GM12878 (cell line): ENCODE data around the gene PSMA8. TPM values are rescaled to one million over a fixed set of nuclear protein-coding genes. Genes with fewer than 3 reads are reported as not detected.

Source experiments
- ATF7 ChIP-seq: fragments of 450-650 bp; IDR thresholded peaks from 2 replicates; pipeline ENCODE4 v1.6.1; 2016; ENCODE audit warnings: low read depth, mild to moderate bottlenecking
- CUX1 ChIP-seq: IDR thresholded peaks from 2 replicates; pipeline ENCODE4 v1.6.1; 2012; ENCODE audit warnings: improper control_type of control experiment, low read depth, low read length; ENCODE audit not compliant: insufficient replicate concordance
- DPF2 ChIP-seq: fragments of 450-650 bp; IDR thresholded peaks from 2 replicates; pipeline ENCODE4 v1.6.1; 2017; ENCODE audit warnings: mild to moderate bottlenecking
- EED ChIP-seq: sonication (generic); IDR thresholded peaks from 2 replicates; pipeline ENCODE4 v1.6.1; 2016; ENCODE audit warnings: antibody characterized with exemption, low read depth
- EP300 ChIP-seq, 2 experiments: fragments of 150-350 bp in 1 of 2; IDR thresholded peaks; 2 replicates each; pipeline ENCODE4 v1.6.1; 2011 to 2012; ENCODE audit warnings: low read depth in 2 of 2, low read length in 2 of 2, borderline replicate concordance in 1 of 2, improper control_type of control experiment in 1 of 2, inconsistent platforms in 1 of 2; ENCODE audit not compliant: control insufficient read depth in 1 of 2
- ETV6 ChIP-seq, 2 experiments: fragments of 450-650 bp in 1 of 2; IDR thresholded peaks in 1 of 2; conservative IDR thresholded peaks in 1 of 2; 2 replicates each; pipeline ENCODE4 v1.6.1; 2014; ENCODE audit warnings: antibody characterized with exemption in 1 of 2, borderline replicate concordance in 1 of 2, low read depth in 1 of 2, mild to moderate bottlenecking in 1 of 2, moderate library complexity in 1 of 2
- MEF2A ChIP-seq: IDR thresholded peaks from 2 replicates; pipeline ENCODE4 v1.6.1; 2011; ENCODE audit warnings: low read depth, mild to moderate bottlenecking, low read length, moderate library complexity; ENCODE audit not compliant: insufficient read depth
- MEF2B ChIP-seq: fragments of 450-650 bp; IDR thresholded peaks from 2 replicates; pipeline ENCODE4 v1.6.1; 2018; ENCODE audit warnings: mild to moderate bottlenecking, moderate library complexity; ENCODE audit not compliant: partially characterized antibody, poor library complexity, severe bottlenecking
- MTA2 ChIP-seq: fragments of 450-650 bp; IDR thresholded peaks from 2 replicates; pipeline ENCODE4 v1.6.1; 2016; ENCODE audit warnings: low read depth, mild to moderate bottlenecking, moderate library complexity
- MXI1 ChIP-seq: fragments of 150-350 bp; IDR thresholded peaks from 2 replicates; pipeline ENCODE4 v1.6.1; 2011; ENCODE audit warnings: low read depth, mild to moderate bottlenecking, inconsistent platforms, low read length, improper control_type of control experiment
- PAX5 ChIP-seq: IDR thresholded peaks from 2 replicates; pipeline ENCODE4 v1.6.1; 2011; ENCODE audit warnings: low read depth, low read length, borderline replicate concordance
- PBX3 ChIP-seq: IDR thresholded peaks from 2 replicates; pipeline ENCODE4 v1.6.1; 2011; ENCODE audit warnings: mild to moderate bottlenecking, low read depth, low read length, moderate library complexity; ENCODE audit not compliant: insufficient replicate concordance
- POLR2A ChIP-seq: IDR thresholded peaks from 2 replicates; pipeline ENCODE4 v1.6.1; 2011; ENCODE audit warnings: low read depth, mild to moderate bottlenecking, low read length
- SIN3A ChIP-seq: IDR thresholded peaks from 2 replicates; pipeline ENCODE4 v1.6.1; 2012; ENCODE audit warnings: low read depth, low read length, improper control_type of control experiment
- SMC3 ChIP-seq: IDR thresholded peaks from 2 replicates; pipeline ENCODE4 v1.6.1; 2011; ENCODE audit warnings: low read length, improper control_type of control experiment, borderline replicate concordance
- SPI1 ChIP-seq: IDR thresholded peaks from 2 replicates; pipeline ENCODE4 v1.6.1; 2011; ENCODE audit warnings: low read depth, mild to moderate bottlenecking, low read length, moderate library complexity, borderline replicate concordance; ENCODE audit not compliant: insufficient read depth
- TAF1 ChIP-seq: IDR thresholded peaks from 2 replicates; pipeline ENCODE4 v1.6.1; 2011; ENCODE audit warnings: mild to moderate bottlenecking, low read depth, low read length, borderline replicate concordance
- TCF7 ChIP-seq: IDR thresholded peaks from 2 replicates; pipeline ENCODE4 v1.6.1; 2014; ENCODE audit warnings: antibody characterized with exemption, borderline replicate concordance
- ZNF207 ChIP-seq: fragments of 450-650 bp; IDR thresholded peaks from 2 replicates; pipeline ENCODE4 v1.6.1; 2014; ENCODE audit warnings: antibody characterized with exemption, mild to moderate bottlenecking, borderline replicate concordance
- ZNF24 ChIP-seq: fragments of 450-650 bp; IDR thresholded peaks from 2 replicates; pipeline ENCODE4 v1.6.1; 2017; ENCODE audit warnings: antibody characterized with exemption, mild to moderate bottlenecking
- ZNF384 ChIP-seq: IDR thresholded peaks from 2 replicates; pipeline ENCODE4 v1.6.1; 2012; ENCODE audit warnings: low read depth, mild to moderate bottlenecking, low read length, improper control_type of control experiment, borderline replicate concordance
- polyA plus RNA-seq, 11 experiments: library from polyadenylated mRNA; depleted of rRNA in 4 of 11; unstranded in 6 of 11; stranded (reverse) in 5 of 11; fragments of >200 nt; fragmentation: Nextera tagmentation in 4 of 11; fragmentation: Illumina TruSeq in 1 of 11; extraction: Ambion mirVana in 4 of 11; extraction: Trizol in 1 of 11; gene quantifications; 1 replicate in 1 of 11; 2 replicates in 10 of 11; pipeline versions ENCODE4 v1.2.1 to v1.2.3, GENCODE V29; 2011 to 2016; ENCODE audit warnings: inconsistent platforms in 2 of 11, missing spikeins in 2 of 11, low read depth in 1 of 11
- total RNA-seq, 4 experiments: library from RNA; depleted of rRNA in 3 of 4; stranded (reverse); fragments of >200 nt in 3 of 4; fragmentation: Illumina TruSeq in 1 of 4; extraction: Trizol in 1 of 4; gene quantifications; 2 replicates each; pipeline versions ENCODE4 v1.2.1 to v1.2.3, GENCODE V29; 2013 to 2021
- TF ChIP-seq, protein P1 (sequence below): fragments of 450-650 bp; IDR thresholded peaks from 2 replicates; pipeline ENCODE4 v1.6.1; 2016; ENCODE audit warnings: mild to moderate bottlenecking

Gene PSMA8
- total and polyA plus RNA-seq, 10 of the 15 experiments (the other 5 are each of a cell fraction or from before 2014, with no cell fraction given) = 0.07 to 0.15 (median 0.09) TPM; not detected in 6

DNA sequence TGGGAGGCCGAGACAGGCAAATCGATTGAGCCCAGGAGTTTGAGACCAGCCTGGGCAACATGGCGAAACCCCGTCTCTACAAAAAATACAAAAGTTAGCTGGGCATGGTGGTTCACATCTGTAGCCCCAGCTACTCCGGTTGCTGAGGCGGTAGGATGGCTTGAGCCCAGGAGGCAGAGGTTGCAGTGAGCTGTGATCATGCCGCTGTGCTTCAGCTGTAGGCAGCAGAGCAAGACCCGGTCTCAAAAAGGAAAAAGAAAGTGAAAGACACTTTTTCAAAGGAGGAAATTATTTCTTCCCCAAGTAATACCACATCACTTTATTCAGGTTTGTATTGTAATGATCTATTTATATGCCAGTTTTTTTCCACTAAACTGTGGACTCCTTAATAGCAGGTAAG is 56.8 kb downstream of the PSMA8 start (continued):
- TF ChIP-seq ZNF384 (0 out of 2 replicates have a peak, but pooled peaks have one; percentile 8), ETV6 (conservative IDR thresholded peaks at IDR 0.05 in 1 of 2, IDR thresholded peaks at IDR 0.05 in 1 of 2; ENCODE audit: borderline replicate concordance in 1 of 2, low read depth in 1 of 2) (peak in 1 of 2 experiments; percentile 83; a peak in 2 of 4 replicates), CUX1 (no peak), MXI1 (peak; percentile 58), MTA2 (peak; percentile 21; the same call in 1 of the 2 replicates), POLR2A (0 out of 2 replicates have a peak, but pooled peaks have one; percentile 38), PBX3 (peak; percentile 48), DPF2 (0 out of 2 replicates have a peak, but pooled peaks have one; percentile 9), SIN3A (peak; percentile 43; the same call in 1 of the 2 replicates), SMC3 (peak; percentile 8; the same call in 1 of the 2 replicates), EED (peak; percentile 59), ZNF24 (0 out of 2 replicates have a peak, but pooled peaks have one; percentile 26), MEF2B (peak; percentile 58), ATF7 (peak; percentile 63; the same call in 1 of the 2 replicates), PAX5 (peak; percentile 96), TCF7 (peak; percentile 43; the same call in 1 of the 2 replicates), ZNF207 (no peak), SPI1 (no peak), MEF2A (peak; percentile 87), EP300 (IDR thresholded peaks at IDR 0.05; ENCODE audit: borderline replicate concordance in 1 of 2, control insufficient read depth in 1 of 2, low read depth in 2 of 2, low read length in 2 of 2) (peak in 1 of 2 experiments; percentile 30; a peak in 1 of 4 replicates), TAF1 (0 out of 2 replicates have a peak, but pooled peaks have one; percentile 24)
- TF ChIP-seq, protein P1, sequence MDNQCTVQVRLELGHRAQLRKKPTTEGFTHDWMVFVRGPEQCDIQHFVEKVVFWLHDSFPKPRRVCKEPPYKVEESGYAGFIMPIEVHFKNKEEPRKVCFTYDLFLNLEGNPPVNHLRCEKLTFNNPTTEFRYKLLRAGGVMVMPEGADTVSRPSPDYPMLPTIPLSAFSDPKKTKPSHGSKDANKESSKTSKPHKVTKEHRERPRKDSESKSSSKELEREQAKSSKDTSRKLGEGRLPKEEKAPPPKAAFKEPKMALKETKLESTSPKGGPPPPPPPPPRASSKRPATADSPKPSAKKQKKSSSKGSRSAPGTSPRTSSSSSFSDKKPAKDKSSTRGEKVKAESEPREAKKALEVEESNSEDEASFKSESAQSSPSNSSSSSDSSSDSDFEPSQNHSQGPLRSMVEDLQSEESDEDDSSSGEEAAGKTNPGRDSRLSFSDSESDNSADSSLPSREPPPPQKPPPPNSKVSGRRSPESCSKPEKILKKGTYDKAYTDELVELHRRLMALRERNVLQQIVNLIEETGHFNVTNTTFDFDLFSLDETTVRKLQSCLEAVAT = peak; percentile 82
